CD4-positive, alpha-beta T cell treated with Interleukin-21 for 1 hour (primary cell): Measurements from ENCODE around the gene HSD3B7.
A peak's percentile ranks its signal among the peaks of the same experiment; 100 is the strongest.
"Not testable (repeated sequence)": the region's sequence is repeated elsewhere in the genome, so short reads cannot be mapped to it uniquely, and the experiment has no call there.

Experiments
- DNase-seq: peaks from one replicate; pipeline ENCODE4 v3.0.0-alpha.2; 2020

Gene HSD3B7

DNA sequence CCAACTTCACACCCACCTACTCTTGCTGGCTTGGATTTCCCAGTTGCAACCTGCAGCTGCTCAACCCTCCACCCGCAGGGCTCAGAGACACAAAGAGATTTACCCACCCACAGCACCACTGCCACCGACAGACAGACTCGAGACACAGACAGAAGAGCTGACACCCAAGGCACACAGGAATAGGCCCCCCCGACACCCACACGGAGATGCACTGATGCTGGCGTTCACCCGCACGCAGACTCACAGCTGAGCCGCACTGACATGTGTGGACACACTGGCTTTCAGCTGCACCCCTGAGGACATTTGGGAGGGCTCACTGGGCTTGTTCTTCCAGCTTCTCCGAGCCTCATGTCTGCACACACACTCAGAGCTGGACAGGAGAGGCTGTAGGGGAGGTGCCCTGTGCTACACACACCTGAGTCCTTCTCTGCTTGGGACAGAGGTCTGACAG is 17.3 kb downstream of the HSD3B7 start:
- no peak for DNase-seq

DNA sequence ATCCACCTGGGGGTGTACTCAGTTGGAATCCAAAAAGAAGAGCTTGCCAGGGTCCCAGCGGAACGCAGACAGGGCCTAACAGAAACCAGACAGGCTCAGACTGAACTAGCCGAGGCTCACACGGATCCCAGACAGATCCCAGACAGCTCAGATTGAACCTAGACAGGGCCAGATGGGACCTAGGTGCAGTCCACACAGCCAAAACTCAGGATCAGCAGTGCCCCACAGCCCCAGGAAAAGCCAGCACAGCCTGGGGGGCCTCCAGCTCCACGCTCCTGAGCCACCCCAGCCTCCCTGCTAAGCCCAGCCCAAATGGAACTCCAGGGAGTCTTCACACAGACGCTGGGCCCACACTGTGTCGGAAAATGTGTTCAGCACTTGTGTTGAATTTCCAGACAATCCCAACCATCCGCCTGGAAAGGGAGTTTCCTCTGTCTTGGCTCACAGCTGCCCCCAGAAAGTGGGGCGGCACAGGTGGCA is 17.9 kb downstream of the HSD3B7 start:
- no peak for DNase-seq

DNA sequence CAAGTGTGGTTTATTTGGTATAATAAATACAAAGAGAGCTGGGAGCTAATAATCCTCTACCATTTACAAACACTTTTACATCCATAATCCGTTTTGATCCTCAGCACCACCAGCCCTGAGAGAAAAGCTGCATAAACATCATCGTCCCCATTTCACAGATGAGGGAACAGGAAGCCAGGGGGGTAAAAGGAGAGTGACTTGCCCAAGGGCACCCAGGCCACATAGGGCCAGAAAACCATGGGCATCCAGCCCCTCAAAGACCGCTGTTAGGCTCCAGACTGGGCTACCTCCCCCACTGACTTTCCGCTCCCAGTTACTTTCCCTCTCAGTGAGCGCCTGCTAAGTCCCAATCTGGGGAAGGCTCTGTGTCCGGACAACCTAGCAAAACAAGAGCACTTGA is 18.7 kb downstream of the HSD3B7 start:
- no peak for DNase-seq

DNA sequence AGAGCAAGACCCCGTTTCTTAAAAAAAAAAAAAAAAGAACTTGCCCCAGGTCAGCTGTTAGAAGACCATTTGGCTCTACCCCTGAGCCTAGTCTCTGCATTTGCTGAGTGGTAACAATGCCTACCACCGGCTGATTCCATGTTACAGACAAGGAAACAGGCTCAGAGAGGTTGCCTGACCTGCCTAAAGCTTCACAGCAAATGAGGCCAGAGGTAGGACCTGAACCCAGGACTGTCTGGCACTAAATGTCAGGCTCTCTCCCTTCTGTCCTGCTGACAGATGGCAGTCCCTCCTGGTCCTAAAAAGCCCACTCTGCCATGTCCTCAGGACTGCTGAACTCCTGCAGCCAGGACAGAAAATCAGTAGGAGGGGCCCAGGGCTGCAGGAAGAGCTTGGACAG is 19.7 kb downstream of the HSD3B7 start:
- DNase-seq: no peak

DNA sequence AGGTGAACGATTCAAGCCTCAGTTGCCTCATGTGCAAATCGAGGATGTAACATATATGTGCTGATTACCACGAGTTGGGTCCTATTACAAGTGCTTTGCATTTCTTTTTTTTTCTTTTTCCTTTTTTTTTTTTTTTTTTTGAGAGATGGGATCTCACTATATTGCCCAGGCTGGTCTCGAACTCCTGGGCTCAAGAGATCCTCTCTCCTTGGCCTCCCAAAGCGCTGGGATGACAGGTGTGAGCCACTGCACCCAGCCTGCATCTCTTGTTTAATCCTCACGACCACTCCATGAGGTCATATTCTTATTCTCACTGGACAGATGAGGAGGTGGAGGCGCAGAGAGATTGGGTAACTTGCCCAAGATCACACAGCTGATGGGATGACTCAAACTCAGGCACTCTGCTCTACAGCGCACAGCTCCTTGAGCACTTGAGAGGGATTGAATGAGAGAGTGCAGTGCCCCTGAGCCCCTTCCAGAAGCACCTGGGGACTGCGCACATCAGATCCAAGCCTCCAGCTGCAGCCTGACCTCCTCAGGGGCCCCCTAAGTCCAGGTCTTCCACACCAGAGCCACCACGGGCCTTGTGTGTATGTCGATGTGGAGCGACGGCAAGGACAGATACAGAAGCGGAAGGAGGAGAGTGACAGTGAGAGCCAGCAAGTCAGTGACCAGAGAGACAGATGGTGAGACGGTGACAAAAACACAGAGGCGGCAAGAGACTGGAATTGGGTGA is 20.5 kb downstream of the HSD3B7 start:
- DNase-seq: no peak

DNA sequence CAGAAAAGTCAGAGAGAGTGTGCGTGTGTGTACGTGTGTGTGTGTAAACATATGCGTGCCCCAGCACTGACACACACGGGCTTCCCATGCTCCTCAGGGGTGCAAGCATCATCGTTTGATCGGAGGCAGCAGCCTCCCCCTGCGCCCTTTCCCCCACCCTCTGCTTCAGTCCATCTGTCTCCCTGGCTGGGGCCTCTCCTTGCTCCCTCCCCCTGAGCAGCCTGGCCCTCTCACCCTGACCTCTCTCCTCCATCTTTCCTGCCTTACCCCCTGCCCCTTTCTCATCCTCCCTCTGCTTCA is 21.0 kb downstream of the HSD3B7 start:
- DNase-seq: no peak

DNA sequence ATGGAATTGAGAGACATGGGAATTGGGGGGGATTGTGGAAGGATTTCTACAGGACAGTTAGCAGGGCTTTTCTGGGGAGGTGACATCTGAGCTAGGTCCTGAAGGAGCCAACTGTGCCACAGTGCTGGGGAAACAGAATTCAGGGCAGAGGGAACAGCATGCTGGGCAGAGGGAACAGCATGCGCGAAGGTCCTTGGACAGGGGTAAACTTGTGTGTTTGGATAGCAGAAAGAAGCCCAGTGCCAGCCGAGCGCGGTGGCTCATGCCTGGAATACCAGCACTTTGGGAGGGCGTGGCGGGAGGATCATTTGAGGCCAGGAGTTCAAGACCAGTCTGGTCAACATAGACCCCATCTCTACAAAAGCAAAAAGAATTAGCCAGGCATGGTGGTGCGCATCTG is 21.6 kb downstream of the HSD3B7 start:
- no peak for DNase-seq

DNA sequence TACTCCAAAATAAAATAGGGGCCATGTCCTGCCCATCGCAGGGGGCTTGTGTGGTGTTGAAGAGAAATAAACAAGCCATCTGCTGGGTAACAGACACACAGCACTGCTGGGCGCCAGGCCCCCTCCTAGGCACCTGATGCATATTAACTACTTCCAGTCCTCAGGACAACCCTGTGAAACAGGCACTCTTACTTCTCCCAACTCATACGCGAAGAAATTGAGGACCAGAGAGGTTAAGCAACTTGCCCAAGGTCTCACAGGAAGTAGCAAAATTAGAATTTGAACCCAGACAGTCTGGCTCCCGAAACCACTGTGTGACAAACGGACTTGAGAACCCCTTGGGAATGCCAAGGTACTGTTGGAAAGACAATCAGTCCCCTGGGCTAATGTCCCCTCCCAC is 22.7 kb downstream of the HSD3B7 start:
- DNase-seq: no peak

DNA sequence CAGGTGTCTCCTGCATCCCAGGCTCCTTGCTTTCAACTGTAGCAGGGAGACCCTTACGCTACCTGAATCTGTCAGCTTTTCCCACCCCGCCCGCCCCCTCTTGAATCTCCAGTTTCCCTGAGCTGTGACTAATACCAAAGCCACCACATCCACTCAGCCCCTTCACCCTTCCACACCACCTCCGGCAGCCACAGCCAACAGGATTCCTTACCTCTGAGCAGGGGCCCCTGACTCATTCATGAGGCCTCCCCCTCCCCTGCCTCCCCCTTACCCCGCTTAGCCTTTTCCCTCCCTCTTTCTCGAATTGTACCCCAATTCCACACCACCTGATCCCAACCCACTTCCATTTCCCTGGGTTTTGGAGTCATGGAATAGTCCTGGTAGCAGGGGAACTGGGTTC is 23.1 kb downstream of the HSD3B7 start:
- no peak for DNase-seq

DNA sequence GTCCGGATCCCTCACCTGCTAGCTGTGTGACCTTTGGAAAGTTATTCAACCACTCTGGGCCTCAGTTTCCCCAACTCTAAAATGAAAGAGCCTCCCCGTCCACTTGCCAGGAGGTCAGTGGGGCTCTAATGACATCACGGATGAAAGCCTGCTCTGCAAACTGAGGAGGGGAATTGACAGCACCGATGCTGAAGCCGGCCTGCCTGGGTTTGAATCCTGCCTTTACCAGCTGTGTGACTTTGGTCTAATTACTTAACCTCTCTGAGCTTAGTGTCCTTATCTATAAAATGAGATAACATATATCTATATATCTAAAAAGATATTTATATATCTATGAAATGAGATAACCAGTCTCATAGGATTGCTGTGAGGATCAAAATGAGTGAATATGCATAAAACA is 23.5 kb downstream of the HSD3B7 start:
- DNase-seq: no peak

DNA sequence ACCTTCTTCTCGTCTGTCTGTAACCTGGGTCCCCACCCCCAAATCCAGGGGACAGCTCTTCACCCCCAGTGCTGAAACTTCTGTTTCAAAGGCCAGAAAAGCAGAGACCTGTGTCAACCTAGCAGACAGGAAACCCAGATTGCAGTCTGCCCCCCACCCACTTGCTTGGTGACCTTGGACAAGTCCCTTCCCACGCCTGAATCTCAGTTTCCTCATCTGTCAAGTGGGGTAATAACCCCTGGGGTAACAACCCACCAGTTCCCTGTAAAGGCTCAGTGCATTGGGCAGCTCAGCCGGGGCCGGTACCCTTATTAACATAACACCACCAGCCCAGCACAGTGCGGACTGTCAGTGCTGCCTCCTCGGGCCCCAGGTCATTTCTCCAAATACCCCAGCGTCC is 24.1 kb downstream of the HSD3B7 start:
- DNase-seq: no peak

DNA sequence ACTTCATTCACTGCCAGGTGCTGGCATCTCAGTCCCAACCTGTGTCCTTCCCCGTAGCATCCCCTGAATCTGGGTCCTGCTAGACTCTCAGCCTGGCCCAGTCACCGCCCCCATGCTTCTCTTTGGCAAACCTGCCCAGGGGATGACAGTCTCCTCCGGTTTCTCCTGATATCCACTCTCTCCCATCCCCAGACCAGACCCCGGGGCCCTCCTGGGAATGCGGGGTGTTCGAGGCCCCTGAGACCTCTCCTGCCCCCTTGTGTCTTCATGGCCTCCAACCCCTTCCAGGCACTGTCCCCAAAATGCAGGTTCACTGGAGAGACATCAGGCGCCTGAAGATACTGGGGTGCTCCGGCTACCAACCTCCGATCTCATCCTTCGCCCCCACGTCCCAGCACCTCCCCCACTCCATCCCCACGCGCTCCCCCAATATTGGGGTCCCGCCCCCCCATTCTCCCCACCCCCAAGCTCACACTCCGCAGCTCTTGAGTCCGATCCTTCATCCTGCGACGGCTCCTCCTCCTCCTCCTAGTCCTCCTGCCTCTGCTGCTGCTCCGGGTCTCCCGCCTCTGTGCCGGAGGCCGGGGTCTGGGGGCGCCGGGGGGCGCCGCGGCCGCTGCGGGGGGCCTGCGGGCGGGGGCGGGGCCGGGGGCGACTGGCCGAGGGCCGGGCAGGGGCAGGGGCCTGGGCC is 25.0 kb downstream of the HSD3B7 start:
- no peak for DNase-seq

DNA sequence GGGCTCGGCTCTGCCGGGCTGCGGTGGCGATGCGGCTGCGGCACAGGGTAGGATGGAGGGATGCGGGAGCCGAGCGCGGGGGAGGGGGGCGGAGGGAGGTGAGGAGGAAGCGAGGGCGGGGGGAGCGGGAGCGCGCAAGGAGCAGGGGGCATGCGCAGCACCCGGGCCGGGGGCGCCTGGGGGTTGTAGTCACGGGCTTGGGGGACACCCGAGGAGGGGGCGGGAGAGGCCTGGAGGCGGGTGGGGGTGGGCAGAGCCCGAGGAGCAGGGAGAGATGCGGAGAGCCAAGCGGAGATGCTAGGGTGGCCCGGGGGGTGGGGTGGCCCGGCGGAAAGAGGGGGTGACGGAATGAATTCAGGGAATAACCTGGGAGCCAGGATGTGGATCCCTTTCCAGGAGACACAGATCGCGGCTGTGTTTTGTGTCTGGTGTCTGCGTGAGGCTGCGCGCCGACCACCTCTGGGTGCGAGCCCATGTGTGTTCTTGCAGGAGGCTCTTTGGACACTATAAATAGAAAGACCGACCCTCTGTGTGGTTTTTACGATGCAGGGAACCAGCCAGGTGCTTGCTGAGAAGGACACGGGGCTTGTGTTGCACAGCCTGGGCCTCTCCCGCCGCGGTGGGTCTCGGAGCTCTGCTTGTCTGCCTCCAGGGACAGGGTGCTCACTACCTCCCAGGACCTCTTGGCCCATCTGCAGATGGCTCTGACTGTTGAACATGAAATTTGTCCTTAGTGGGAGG is 25.7 kb downstream of the HSD3B7 start, which contains the start of gene STX1B:
STX1B (minus strand) TSS at position 54 of the 741 bp plus-strand sequence. CDS start 242 bp downstream, outside the sequence.
- DNase-seq: peak; percentile 56

DNA sequence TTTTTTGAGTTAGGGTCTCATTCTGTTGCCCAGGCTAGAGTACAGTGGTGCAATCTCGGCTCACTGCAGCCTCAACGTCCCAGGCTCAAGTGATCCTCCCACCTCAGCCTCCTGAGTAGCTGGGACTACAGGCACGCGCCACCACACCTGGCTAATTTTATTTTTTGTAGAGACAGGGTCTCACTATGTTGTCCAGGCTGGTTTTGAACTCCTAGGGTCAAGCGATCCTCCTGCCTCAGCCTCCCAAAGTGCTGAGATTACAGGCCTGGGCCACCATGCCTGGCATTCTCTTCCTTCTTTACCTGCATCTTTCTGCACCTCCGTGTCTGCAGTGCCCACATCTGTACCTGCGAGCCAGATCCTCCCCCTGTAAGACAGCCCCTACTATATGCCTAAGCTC is 26.8 kb downstream of the HSD3B7 start:
- DNase-seq: not testable (repeated sequence)

DNA sequence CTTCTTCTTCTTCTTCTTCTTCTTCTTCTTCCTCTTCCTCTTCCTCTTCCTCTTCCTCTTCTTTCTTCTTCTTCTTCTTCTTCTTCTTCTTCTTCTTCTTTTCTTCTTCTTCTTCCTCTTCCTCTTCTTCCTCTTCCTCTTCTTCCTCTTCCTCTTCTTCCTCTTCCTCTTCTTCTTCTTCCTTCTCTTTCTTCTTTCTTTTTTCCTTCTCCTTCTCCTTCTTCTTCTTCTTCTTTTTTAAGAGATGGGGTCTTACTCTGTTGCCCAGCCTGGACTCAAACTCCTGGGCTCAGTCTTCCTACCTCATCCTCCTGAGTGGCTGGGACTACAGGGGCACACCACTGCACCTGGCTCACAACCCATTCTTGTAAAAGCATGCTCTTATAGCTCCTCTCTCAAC is 28.3 kb downstream of the HSD3B7 start:
- DNase-seq: not testable (repeated sequence)

DNA sequence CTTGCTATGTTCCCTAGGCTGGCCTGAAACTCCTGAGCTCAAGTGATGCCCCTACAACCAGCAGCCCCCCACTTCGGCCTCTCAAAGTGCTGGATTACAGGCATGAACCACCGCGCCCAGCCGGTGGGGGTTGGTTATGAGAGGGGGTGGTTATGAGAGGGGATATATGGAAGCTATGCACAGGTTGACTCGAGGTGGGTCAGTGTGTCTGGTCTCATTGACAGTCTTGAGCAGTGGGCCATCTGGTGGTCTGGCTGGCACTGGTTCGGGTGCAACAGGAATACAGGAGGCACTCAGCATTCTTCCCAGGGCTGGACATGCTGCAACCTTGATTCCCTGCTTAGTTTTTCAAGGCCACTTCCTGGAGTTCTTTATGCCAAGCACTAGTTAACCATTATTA is 31.0 kb downstream of the HSD3B7 start:
- DNase-seq: no peak

DNA sequence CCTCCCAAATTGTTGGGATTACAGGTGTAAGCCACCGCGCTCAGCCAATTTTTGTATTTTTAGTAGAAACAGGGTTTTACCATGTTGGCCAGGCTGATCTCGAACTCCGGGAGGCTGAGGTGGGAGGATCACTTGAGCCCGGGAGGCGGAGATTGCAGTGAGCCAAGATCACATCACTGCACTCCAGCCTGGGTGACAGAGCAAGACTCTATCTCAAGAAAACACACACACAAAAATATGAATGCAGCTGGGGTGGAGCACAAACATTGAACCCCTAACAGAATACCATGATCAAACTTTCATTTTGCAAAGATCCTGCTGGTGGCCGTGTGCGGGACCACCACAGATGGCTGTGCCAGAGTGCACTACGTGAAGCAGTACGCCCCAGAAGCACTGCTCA is 32.7 kb downstream of the HSD3B7 start:
- not testable (repeated sequence) for DNase-seq

DNA sequence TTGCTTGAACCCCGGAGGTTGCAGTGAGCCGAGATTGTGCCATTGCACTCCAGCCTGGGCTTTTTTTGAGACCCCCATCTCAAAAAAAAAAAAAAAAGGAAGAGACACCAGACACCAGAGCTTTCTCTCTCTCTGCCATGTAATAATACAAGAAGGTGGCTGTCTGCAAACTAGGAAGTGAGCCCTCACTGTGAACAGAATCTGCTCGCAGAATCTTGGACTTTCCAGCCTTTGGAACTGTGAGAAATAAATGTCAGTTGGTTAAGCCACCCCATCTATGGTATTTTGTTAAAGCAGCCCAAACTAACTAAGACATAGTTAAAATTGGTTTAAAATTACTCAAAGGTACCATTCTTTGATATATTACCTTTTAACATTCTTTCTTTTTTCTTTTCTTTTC is 35.5 kb downstream of the HSD3B7 start:
- DNase-seq: no peak

DNA sequence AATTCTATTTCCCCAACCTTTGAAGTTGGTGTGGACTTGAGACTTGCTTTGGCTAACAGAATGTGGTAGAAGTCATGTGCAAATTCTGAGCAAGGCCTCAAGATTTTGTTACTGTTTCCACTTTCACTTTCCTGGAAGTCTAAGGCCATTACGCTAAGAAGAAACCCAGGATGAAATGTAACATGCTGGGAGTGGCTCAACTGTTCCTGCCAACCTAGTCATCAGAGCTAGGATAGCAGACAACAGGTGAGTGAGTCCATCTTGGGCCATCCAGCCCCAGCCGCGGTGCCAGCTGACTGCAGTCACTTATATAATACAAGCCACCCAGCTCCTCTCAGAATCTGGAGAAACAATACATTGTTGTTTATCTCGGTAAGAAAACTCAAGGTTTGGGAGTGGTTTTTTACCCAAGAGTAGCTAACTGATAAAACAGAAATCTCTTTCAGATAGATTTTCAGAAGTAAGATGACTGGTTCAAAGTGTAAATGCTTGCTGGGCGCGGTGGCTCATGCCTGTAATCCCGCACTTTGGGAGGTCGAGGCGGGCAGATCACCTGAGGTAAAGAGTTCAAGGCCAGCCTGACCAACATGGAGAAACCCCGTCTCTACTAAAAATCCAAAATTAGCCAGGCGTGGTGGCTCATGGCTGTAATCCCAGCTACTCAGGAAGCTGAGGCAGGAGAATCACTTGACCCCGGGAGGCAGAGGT is 37.7 kb downstream of the HSD3B7 start:
- DNase-seq: no peak

DNA sequence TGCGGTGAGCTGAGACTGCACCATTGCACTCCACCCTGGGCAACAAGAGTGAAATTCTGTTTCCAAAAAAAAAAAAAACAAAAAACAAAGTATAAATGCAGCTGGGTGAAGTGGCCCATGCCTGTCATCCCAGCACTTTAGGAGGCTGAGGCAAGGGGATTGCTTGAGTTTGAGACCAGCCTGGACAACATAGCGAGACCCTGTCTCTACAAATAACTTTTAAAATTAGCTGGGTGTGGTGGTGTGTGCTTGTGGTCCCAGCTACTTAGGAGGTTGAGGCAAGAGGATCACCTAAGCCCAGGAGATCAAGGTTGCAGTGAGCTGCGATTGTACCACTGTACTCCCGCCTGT is 38.2 kb downstream of the HSD3B7 start:
- no peak for DNase-seq

DNA sequence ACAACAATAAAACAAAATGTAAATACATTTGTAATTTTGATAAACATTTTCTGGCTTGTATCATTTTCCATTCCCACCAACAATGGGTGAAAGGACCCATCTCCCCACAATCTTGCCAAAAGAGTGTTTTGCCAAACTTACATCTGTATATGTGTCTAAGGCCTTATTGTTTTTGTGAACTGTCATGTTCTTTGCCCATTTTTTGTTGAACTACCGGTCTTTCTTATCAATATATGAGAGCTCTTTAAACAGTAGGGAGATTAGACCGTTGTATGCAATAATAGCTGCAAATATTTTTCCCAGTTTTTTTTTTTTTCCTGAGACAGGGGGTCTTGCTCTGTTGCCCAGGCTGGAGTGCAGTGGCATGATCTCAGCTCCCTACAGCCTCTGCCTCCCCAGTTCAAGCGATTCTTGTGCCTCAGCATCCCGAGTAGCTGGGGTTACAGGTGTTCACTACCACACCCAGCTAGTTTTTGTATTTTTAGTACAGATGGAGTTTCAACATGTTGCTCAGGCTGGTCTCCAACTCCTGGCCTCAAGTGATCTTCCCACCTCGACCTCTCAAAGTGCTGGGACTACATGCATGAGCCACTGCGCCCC is 38.7 kb downstream of the HSD3B7 start:
- no peak for DNase-seq

DNA sequence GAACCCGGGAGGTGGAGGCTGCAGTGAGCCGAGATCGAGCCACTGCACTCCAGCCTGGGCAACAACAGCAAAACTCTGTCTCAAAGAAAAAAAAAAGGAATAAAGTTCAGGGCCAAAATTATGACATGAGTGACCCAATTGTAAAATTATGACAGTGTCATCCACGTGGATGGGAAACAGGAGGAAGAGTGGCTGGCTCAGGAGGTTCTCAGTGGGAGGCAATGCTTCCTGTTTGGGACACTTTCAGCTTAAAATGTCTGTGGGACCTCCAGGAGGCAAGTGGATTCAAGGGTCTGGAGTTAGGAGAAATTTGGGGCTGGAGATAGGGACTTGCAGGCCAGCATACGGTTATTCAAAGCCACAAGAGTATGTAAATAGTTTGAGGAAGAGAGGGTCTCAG is 40.3 kb downstream of the HSD3B7 start:
- DNase-seq: no peak

DNA sequence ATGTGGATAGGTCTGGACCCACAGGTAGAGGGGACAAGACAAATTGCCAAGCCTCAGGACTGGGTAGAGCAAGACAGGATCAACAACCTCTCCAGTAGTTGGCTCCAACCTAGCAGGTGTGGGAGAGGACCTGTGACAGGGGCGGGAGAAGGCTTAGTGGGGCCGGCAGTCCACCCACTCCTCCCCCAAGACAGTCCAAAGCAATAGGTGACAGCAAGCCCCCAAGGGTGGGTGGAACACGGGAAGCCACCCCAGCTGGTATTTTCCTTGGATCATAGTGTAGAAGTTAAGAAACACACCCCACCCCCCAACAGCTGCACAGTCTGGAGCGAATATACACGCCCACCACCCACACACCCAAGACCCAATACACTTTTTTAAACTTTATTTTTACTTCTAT is 44.3 kb downstream of the HSD3B7 start:
- DNase-seq: no peak
